Mucosa of descending colon (tissue), 3 donors: ENCODE data around the gene ENTPD1. TPM values are rescaled to one million over a fixed set of nuclear protein-coding genes. Genes with fewer than 3 reads are reported as not detected.

ENCODE experiments used
- ATAC-seq: fragments of 200-7000 bp; cut with Tn5 transposase; one replicate; pipeline ENCODE4 v1.9.1; 2020; ENCODE audit warnings: mild to moderate bottlenecking, moderate library complexity
- DNase-seq, 3 donors: peaks; one replicate each; pipeline ENCODE4 v3.0.0-alpha.2; 2020
- H3K36me3 ChIP-seq: fragments of 200-600 bp; one replicate; pipeline ENCODE4 v1.8.0; 2021; ENCODE audit warnings: low read depth, mild to moderate bottlenecking
- H3K4me1 ChIP-seq: fragments of 200-600 bp; one replicate; pipeline ENCODE4 v1.8.0; 2021; ENCODE audit warnings: low read depth, mild to moderate bottlenecking
- H3K4me3 ChIP-seq: fragments of 200-600 bp; one replicate; pipeline ENCODE4 v1.8.0; 2021; ENCODE audit warnings: mild to moderate bottlenecking
- H3K9me3 ChIP-seq: fragments of 200-600 bp; one replicate; pipeline ENCODE4 v1.8.0; 2021; ENCODE audit warnings: mild to moderate bottlenecking
- intact Hi-C, 2 donors: fragments of 100-400 bp; cut with DNase I in 1 of 2; cut with micrococcal nuclease in 1 of 2; formaldehyde crosslinking; loops; one replicate each; pipeline versions ENCODE4 v1.11.0 to v1.11.1; 2022; cut with DNase I, micrococcal nuclease
- total RNA-seq, 3 donors: library from RNA; stranded (reverse); fragmentation: NEBNext Ultra II Directional in 2 of 3; extraction: Animal tissue kit (Norgen Biotek cat#: 25700) in 2 of 3; gene quantifications; one replicate each; pipeline versions ENCODE4 v1.2.1 to v1.2.4, GENCODE V29; 2021 to 2023
- TF ChIP-seq, protein P1 (sequence below): fragments of 200-600 bp; IDR thresholded peaks from one replicate; pipeline ENCODE4 v1.8.0; 2022; ENCODE audit warnings: antibody characterized with exemption, mild to moderate bottlenecking
- donor health status: DM: no; HTN: no; CAD: no; lungs with moderate emphysema.
- donor health status: DM: no; HTN: no; CAD: no.
- donor health status: DM: no; HTN: yes; CAD: no.

Gene ENTPD1
- total RNA-seq, 3 donors from 2014 or later: 7.1 to 20.3 (median 7.2) TPM

DNA sequence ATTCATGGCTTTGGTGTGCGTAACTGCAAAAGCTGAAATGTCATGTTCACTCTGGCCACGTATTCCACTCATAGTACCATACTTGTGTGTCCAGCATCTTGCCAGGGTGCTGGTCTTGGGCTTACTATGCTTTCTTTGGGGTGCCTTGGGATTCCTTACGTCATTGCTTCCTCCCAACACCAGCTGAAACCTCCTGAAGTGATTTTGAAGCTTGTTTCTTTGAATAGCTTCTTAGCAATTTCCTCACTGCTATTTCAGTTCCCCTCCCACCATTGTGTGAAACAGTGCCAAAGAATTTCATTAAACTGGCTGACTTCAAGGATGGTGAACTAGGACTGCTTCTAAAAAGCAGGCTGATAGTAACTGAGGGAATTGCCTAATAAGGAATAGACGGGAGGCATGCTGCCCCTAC lies 36.9 kb downstream of the ENTPD1 start:
- ATAC-seq (peak; percentile 39), DNase-seq (no peak)
- no peaks in the 10 kb centered on the region for H3K4me1 ChIP-seq
- TF ChIP-seq, protein P1, sequence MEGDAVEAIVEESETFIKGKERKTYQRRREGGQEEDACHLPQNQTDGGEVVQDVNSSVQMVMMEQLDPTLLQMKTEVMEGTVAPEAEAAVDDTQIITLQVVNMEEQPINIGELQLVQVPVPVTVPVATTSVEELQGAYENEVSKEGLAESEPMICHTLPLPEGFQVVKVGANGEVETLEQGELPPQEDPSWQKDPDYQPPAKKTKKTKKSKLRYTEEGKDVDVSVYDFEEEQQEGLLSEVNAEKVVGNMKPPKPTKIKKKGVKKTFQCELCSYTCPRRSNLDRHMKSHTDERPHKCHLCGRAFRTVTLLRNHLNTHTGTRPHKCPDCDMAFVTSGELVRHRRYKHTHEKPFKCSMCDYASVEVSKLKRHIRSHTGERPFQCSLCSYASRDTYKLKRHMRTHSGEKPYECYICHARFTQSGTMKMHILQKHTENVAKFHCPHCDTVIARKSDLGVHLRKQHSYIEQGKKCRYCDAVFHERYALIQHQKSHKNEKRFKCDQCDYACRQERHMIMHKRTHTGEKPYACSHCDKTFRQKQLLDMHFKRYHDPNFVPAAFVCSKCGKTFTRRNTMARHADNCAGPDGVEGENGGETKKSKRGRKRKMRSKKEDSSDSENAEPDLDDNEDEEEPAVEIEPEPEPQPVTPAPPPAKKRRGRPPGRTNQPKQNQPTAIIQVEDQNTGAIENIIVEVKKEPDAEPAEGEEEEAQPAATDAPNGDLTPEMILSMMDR: no peak
- H3K36me3 ChIP-seq: no peaks in the 10 kb centered on the region
- intact Hi-C loops: no loop called here
- H3K9me3 ChIP-seq: no peaks in the 10 kb centered on the region
- H3K4me3 ChIP-seq: no peak overlapping the region

DNA sequence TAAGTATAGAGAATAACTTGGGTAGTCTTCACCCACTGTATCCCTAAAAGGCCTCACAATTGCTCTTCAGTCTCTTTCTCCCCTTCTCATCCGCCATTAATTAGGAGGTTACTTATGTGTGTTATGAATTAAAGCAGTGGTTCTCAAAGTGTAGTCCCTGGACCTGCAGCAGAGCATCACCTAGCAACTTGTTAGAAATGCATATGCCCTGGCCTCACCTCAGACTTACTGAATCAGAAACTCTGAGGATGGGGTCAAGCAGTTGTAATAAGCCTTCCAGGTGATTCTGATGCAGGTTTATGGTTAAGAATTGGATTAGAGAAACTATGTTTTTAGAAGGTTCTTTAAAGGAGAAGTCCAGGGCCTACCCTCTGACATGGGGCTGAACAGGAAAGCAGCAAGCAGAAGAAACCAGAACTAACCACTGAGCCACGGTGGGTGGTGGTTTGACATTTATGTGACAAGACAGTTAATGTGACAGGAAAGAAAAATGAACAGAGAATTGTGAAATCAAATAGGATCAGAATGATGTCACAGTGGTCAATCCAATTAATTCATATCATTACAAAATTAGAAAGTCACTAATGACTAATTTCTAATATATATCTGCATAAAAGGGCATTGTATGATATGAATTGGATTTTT lies 37.6 kb downstream of the ENTPD1 start:
- DNase-seq (peak in 1 of 3 donors; percentile 29), ATAC-seq (peak; percentile 67)
- no peaks in the 10 kb centered on the region for H3K4me1 ChIP-seq
- H3K4me3 ChIP-seq: no peak overlapping the region
- intact Hi-C loops: no loop called here
- no peaks in the 10 kb centered on the region for H3K9me3 ChIP-seq
- H3K36me3 ChIP-seq: no peaks in the 10 kb centered on the region
- TF ChIP-seq, protein P1: no peak

DNA sequence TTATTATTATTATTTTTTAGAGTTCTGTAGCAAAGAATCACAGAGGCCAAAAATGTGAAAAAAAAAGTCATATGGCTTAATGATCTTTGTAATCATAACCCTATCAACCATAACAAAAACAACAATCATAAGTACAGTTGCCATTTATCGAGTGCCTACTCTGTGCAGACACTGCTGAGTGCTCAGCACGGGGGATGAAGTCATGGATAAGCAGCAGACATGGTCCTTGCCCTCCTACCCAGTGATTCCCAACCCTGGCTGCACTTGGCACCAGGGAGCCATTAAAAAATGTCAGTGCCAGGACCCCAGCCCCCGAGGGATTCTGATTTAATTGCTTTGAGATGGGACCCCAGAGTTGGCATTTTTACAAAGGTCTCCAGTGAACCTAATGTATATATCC lies 38.2 kb downstream of the ENTPD1 start:
- ATAC-seq (no peak), DNase-seq (no peak)
- TF ChIP-seq, protein P1: no peak
- intact Hi-C loops: no loop called here
- H3K9me3 ChIP-seq: no peaks in the 10 kb centered on the region
- no peaks in the 10 kb centered on the region for H3K36me3 ChIP-seq
- no peak overlapping the region for H3K4me3 ChIP-seq
- no peaks in the 10 kb centered on the region for H3K4me1 ChIP-seq

DNA sequence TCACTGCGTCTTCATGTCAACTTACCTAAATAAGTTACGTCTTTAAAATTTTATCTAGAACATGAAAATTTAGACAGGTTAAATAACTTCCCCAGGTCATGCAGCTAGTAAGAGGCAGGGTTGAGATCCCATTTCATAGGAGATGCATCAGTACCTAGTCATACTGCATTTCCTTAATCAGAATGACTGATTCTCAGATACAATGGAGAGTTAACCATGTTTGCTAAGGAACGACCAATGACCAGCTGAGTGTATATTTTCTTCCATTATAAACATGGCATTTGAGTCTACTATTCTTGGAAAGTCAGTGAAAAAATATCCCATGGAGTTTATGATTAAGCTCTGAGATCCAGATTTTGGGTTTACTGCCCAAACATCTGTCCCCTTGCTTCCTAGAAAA lies 39.6 kb downstream of the ENTPD1 start:
- Histone ChIP-seq H3K4me3 (no peak overlapping the region), H3K4me1 (no peaks in the 10 kb centered on the region), H3K36me3 (no peaks in the 10 kb centered on the region), H3K9me3 (no peaks in the 10 kb centered on the region)
- DNase-seq (no peak), ATAC-seq (no peak)
- TF ChIP-seq, protein P1: no peak
- intact Hi-C loops: no loop called here

DNA sequence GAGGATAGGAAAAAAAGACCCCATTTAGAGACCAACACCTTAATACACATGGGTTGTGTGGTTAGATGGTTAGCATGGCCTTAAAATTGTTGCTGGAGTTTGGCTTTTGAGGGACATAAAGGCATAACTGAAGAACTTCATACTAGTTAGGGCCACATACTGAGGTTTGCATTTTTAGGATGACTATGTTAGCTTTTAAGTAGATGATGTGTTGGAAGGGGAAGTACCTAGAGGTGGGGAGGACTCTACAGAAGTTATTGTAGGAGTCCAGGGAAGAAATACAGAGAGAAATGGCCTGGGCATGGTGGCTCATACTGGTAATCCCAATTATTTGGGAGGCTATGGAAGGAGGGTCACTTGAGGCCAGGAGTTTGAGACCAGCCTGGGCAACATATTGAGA lies 40.5 kb downstream of the ENTPD1 start:
- no peak overlapping the region for H3K4me3 ChIP-seq
- DNase-seq (no peak), ATAC-seq (no peak)
- intact Hi-C loops: no loop called here
- H3K36me3 ChIP-seq: no peaks in the 10 kb centered on the region
- H3K9me3 ChIP-seq: no peaks in the 10 kb centered on the region
- no peaks in the 10 kb centered on the region for H3K4me1 ChIP-seq
- TF ChIP-seq, protein P1: no peak
